Stimulated activated CD8-positive, alpha-beta memory T cell treated with anti-CD3 and anti-CD28 coated beads, Interleukin-7, amount 100 ng/mL, for 4 hours (primary cell): Measurements from ENCODE around the gene COX19.
"Not testable (repeated sequence)": the region's sequence is repeated elsewhere in the genome, so short reads cannot be mapped to it uniquely, and the experiment has no call there.

Experiments used
- DNase-seq, 2 donors: peaks; one replicate each; pipeline ENCODE4 v3.0.0-alpha.2; 2020; ENCODE audit warnings: low read depth in 2 of 2

COX19 gene

GRCh38 chr7:960972-961371 is 14.4 kb downstream of the COX19 start:
- DNase-seq = not testable (repeated sequence)

GRCh38 chr7:960269-960871 is 15.0 kb downstream of the COX19 start:
- no peak for DNase-seq

- not testable (repeated sequence) for DNase-seq
These were observed 15.6 kb downstream of the COX19 start for GRCh38 chr7:959740-960139.

- no peak for DNase-seq
These were observed 16.1 kb downstream of the COX19 start for GRCh38 chr7:959271-959670.

- no peak for DNase-seq
These were observed 16.8 kb downstream of the COX19 start for GRCh38 chr7:958221-959200.

GRCh38 chr7:957418-958220 is 17.7 kb downstream of the COX19 start:
- DNase-seq = no peak

GRCh38 chr7:956031-956430 is 19.3 kb downstream of the COX19 start:
- no peak for DNase-seq

GRCh38 chr7:954330-955238 is 20.8 kb downstream of the COX19 start, which contains the start of gene ADAP1:
ADAP1 (minus strand) TSS chr7:954680; CDS start chr7:954477, 203 bp downstream.
- DNase-seq = peak in 1 of 2 donors; percentile 69

GRCh38 chr7:953547-954327 is 21.6 kb downstream of the COX19 start:
- DNase-seq = peak in 1 of 2 donors; percentile 36

- no peak for DNase-seq
These were observed 22.6 kb downstream of the COX19 start for GRCh38 chr7:952548-953441.

GRCh38 chr7:951881-952547 is 23.3 kb downstream of the COX19 start:
- DNase-seq = no peak

- DNase-seq = no peak
These were observed 26.1 kb downstream of the COX19 start for GRCh38 chr7:949021-949934.

- DNase-seq = no peak
These were observed 27.7 kb downstream of the COX19 start for GRCh38 chr7:947391-948210.

- no peak for DNase-seq
These were observed 28.9 kb downstream of the COX19 start for GRCh38 chr7:946256-946996.

- DNase-seq = no peak
These were observed 29.6 kb downstream of the COX19 start for GRCh38 chr7:945556-946255.
